Lower leg skin (tissue), 3 donors: ENCODE results near the gene ECHS1.

Experiments
- CTCF ChIP-seq, 3 donors: fragments of 450-650 bp; IDR thresholded peaks; one replicate each; pipeline ENCODE4 v1.5.1; 2016; ENCODE audit warnings: antibody characterized with exemption in 3 of 3, mild to moderate bottlenecking in 3 of 3, moderate library complexity in 2 of 3
- POLR2A ChIP-seq, 2 donors: fragments of 450-650 bp; IDR thresholded peaks; one replicate each; pipeline ENCODE4 v1.6.1; 2016 to 2017; ENCODE audit warnings: antibody characterized with exemption in 2 of 2, mild to moderate bottlenecking in 1 of 2, moderate library complexity in 1 of 2

- TF ChIP-seq POLR2A (IDR thresholded peaks at IDR 0.05): no peak
- TF ChIP-seq CTCF (IDR thresholded peaks at IDR 0.05): no peak
Observed at GRCh38 chr10:133365461-133366129, 7.6 kb downstream of the ECHS1 start.
